Tibial nerve (tissue), 4 donors: ENCODE data around the gene MPC1. TPM values are rescaled to one million over a fixed set of nuclear protein-coding genes. Genes with fewer than 3 reads are reported as not detected.

Experiments
- DNase-seq, 2 donors: peaks; one replicate each; pipeline ENCODE4 v3.0.0-alpha.2; 2019; ENCODE audit warnings: low spot score in 2 of 2
- H3K27ac ChIP-seq, 4 donors: fragments of 200-600 bp; sonication (generic) in 3 of 4; one replicate each; pipeline ENCODE4 v1.5.1; 2017 to 2019; ENCODE audit warnings: mild to moderate bottlenecking in 1 of 4
- H3K27me3 ChIP-seq, 2 donors: fragments of 200-600 bp; sonication (generic) in 1 of 2; one replicate each; pipeline versions ENCODE4 v1.5.1 to v1.6.0; 2017 to 2019
- H3K36me3 ChIP-seq, 3 donors: fragments of 200-600 bp; sonication (generic); one replicate each; pipeline ENCODE4 v1.5.1; 2018 to 2019
- H3K4me1 ChIP-seq, 4 donors: fragments of 200-600 bp; sonication (generic) in 3 of 4; one replicate each; pipeline ENCODE4 v1.5.1; 2017 to 2019
- H3K4me3 ChIP-seq, 4 donors: fragments of 200-600 bp; sonication (generic) in 3 of 4; one replicate each; pipeline ENCODE4 v1.5.1; 2017 to 2019; ENCODE audit warnings: mild to moderate bottlenecking in 1 of 4, moderate library complexity in 1 of 4
- H3K9me3 ChIP-seq, 4 donors: fragments of 200-600 bp; sonication (generic) in 3 of 4; one replicate each; pipeline ENCODE4 v1.5.1; 2017 to 2019
- CTCF ChIP-seq, 5 experiments: fragments of 200-600 bp in 3 of 5; fragments of 450-650 bp in 2 of 5; sonication (generic) in 3 of 5; IDR thresholded peaks; one replicate each; pipeline ENCODE4 v1.5.1; 2016 to 2019; ENCODE audit warnings: antibody characterized with exemption in 5 of 5, mild to moderate bottlenecking in 3 of 5, moderate library complexity in 2 of 5
- EP300 ChIP-seq, 2 donors: sonication (generic); formaldehyde crosslinking; IDR thresholded peaks; one replicate each; pipeline ENCODE4 v1.6.1; 2017; ENCODE audit warnings: antibody characterized with exemption in 2 of 2, mild to moderate bottlenecking in 1 of 2
- POLR2A ChIP-seq, 2 donors: fragments of 450-650 bp; IDR thresholded peaks; one replicate each; pipeline ENCODE4 v1.6.1; 2017; ENCODE audit warnings: antibody characterized with exemption in 2 of 2, mild to moderate bottlenecking in 2 of 2, moderate library complexity in 2 of 2
- WGBS, 2 donors: methylation state at CpG; one replicate each; pipeline ENCODE4 v1.1.5; 2018; 5-methylcytosine and 5-hydroxymethylcytosine counted together
- total RNA-seq, 4 donors: library from RNA; depleted of rRNA; stranded (reverse); fragments of >200 nt; gene quantifications; one replicate each; pipeline ENCODE4 v1.1.0, GENCODE V29; 2016

Gene MPC1
- total RNA-seq, 4 donors from 2014 or later, result 29.8 to 70.1 (median 53.7) TPM

GRCh38 chr6:166418691-166419143 lies 36.0 kb upstream of the MPC1 start:
- H3K27ac ChIP-seq, result peak overlapping the region in 1 of 4 donors; percentile 38
- TF ChIP-seq POLR2A (IDR thresholded peaks at IDR 0.05), result no peak
- no peak for TF ChIP-seq CTCF (IDR thresholded peaks at IDR 0.05)
- no peak for TF ChIP-seq EP300 (IDR thresholded peaks at IDR 0.05)
- peaks cover 0 to 93% (median 0%) of the 10 kb centered on the region in 3 donors for H3K36me3 ChIP-seq
- WGBS, 2 donors, result 88 to 92% methylated on average over 9 of the region's 9 CpGs
- no peak overlapping the region for H3K4me3 ChIP-seq
- no peak for DNase-seq
- no peaks in the 10 kb centered on the region for H3K27me3 ChIP-seq
- no peaks in the 10 kb centered on the region for H3K9me3 ChIP-seq
- no peaks in the 10 kb centered on the region for H3K4me1 ChIP-seq

GRCh38 chr6:166417285-166417691 lies 34.5 kb upstream of the MPC1 start:
- H3K4me1 ChIP-seq, result no peaks in the 10 kb centered on the region
- H3K4me3 ChIP-seq, result no peak overlapping the region
- H3K36me3 ChIP-seq, result peaks cover 0 to 93% (median 0%) of the 10 kb centered on the region in 3 donors
- no peak for DNase-seq
- no peaks in the 10 kb centered on the region for H3K9me3 ChIP-seq
- H3K27me3 ChIP-seq, result no peaks in the 10 kb centered on the region
- no peak for TF ChIP-seq CTCF (IDR thresholded peaks at IDR 0.05)
- TF ChIP-seq POLR2A (IDR thresholded peaks at IDR 0.05), result no peak
- no peak for TF ChIP-seq EP300 (IDR thresholded peaks at IDR 0.05)
- no peak overlapping the region for H3K27ac ChIP-seq
- 86 to 87% methylated on average over 6 of the region's 6 CpGs for WGBS, 2 donors

GRCh38 chr6:166415833-166416347 lies 33.1 kb upstream of the MPC1 start:
- TF ChIP-seq EP300 (IDR thresholded peaks at IDR 0.05), result no peak
- TF ChIP-seq CTCF (IDR thresholded peaks at IDR 0.05), result no peak
- no peak for TF ChIP-seq POLR2A (IDR thresholded peaks at IDR 0.05)
- no peak for DNase-seq
- no peak overlapping the region for H3K27ac ChIP-seq
- peaks cover 0 to 95% (median 0%) of the 10 kb centered on the region in 3 donors for H3K36me3 ChIP-seq
- H3K9me3 ChIP-seq, result no peaks in the 10 kb centered on the region
- H3K4me1 ChIP-seq, result no peaks in the 10 kb centered on the region
- no peaks in the 10 kb centered on the region for H3K27me3 ChIP-seq
- H3K4me3 ChIP-seq, result no peak overlapping the region
- WGBS, 2 donors, result 66 to 74% methylated on average over 5 of the region's 5 CpGs

- 76 to 78% methylated on average over 5 of the region's 5 CpGs for WGBS, 2 donors
Observed at GRCh38 chr6:166415306-166415705, 32.6 kb upstream of the MPC1 start.

More at GRCh38 chr6:166415306-166415705, 32.6 kb upstream of the MPC1 start:
- H3K9me3 ChIP-seq, result no peaks in the 10 kb centered on the region
- no peaks in the 10 kb centered on the region for H3K4me1 ChIP-seq
- no peak for TF ChIP-seq EP300 (IDR thresholded peaks at IDR 0.05)
- no peak for TF ChIP-seq CTCF (IDR thresholded peaks at IDR 0.05)
- TF ChIP-seq POLR2A (IDR thresholded peaks at IDR 0.05), result no peak
- no peak overlapping the region for H3K27ac ChIP-seq
- H3K4me3 ChIP-seq, result no peak overlapping the region
- peaks cover 0 to 90% (median 0%) of the 10 kb centered on the region in 3 donors for H3K36me3 ChIP-seq
- no peaks in the 10 kb centered on the region for H3K27me3 ChIP-seq
- DNase-seq, result no peak
